SKM-1 treated with dmso at 0.1 percent for 144 hours (cell line): Measurements from ENCODE around the gene EED.
A peak's percentile ranks its signal among the peaks of the same experiment; 100 is the strongest.

Source experiments
- DNase-seq: peaks from one replicate; lab custom pipeline; 2025; ENCODE audit not compliant: unreplicated experiment; lab: John Stamatoyannopoulos, UW

EED gene

DNA sequence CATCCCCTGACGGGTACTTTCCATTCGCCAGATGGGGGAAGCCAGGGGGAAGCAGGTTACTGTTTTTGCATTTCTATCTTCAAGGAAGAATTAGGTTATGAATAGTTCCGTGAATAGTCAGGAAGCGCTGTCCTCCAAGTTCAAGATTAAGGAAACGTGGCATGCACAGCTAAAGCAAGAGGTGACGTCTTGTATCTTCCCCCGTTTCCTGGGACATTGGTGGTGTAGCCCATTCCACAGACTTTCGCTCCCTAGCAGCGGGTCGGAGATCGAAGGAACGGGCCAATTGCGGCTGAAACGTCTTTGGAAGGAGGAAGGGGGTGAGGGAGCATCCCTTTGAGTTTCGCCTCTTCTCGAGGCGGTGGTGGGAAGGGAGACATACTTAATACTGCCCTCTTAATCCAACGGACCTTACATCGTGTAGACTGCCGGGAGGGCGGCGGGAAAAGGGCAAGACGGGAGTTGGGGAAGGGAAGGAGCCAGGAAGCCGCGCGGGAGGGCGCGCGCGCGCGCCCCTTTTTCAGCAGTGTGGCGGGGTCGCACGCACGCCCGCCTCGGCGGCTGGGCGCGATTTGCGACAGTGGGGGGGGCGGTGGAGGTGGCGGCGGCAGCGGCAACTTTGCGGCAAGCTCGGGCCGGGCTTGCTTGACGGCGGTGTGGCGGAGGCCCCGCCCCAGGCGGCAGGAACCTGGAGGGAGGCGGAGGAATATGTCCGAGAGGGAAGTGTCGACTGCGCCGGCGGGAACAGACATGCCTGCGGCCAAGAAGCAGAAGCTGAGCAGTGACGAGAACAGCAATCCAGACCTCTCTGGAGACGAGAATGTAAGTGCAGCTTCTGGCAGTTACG is at the start of gene EED:
TSS of gene EED (plus strand) at position 232 of the 847 bp plus-strand sequence. CDS start at position 709, 477 bp downstream.
- peak; percentile 96 for DNase-seq

DNA sequence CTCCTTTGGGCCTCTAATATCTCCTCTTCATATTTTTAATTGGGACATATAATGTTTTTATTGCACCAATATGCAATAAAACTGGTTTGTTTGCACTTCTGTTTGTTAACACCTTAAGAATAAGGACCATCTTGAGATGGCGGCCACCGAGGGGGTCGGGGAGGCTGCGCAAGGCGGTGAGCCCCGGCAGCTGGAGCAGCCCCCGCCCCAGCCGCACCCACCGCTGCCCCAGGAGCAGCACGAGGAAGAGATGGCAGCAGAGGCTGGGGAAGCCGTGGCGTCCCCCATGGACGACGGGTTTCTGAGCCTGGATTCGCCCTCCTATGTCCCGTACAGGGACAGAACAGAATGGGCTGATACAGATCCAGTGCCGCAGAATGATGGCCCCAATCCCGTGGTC is 49.6 kb upstream of the EED start:
- no peak for DNase-seq

DNA sequence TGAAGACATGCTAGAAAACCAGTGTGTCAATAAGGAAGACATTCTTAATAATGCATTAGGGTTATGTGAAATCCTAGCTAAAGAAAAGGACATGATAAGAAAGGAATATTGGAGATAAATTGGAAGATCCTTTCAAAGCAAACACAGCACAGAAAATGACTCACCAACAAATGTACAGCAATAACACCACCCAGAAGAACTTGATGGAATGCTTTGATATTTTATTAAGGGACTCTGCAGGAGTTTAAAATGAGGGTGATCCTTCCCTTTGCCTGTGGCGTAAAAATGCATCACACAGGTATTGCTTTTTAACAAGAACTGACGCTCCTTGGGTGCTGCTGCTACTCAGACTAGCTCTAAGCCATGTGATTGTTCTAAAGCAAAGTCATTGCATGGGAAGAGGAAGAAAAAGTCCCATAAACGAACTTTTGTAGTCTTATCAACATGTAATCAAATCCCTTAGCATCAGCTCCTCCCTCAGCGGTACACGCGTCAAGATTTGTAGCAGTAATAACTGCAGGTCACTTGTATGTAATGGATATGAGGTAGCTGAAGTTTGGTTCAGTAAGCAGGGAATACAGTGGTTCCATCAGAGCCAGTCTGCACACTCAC is 48.4 kb upstream of the EED start:
- no peak for DNase-seq

GRCh38 chr11:86196913-86197312 is 47.6 kb upstream of the EED start:
- DNase-seq: no peak

DNA sequence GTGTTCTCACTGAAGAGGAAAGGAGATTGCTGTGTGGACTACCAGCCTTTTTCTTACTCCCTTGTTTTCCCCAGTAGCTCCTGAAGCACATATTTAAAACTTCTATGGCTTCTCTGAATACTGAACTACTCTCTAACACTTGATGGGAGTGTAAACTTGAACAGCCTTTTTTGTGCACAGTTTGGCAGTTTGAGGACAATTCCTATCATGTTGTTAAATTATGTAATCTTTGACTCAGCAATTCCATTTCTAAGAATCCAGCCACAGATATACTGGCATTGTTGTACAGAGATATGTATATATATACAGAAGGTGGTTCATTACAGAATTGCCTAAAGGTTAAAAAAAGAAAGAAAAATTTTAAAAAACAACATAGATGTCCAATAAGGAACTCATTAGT is 47.1 kb upstream of the EED start:
- DNase-seq: no peak

DNA sequence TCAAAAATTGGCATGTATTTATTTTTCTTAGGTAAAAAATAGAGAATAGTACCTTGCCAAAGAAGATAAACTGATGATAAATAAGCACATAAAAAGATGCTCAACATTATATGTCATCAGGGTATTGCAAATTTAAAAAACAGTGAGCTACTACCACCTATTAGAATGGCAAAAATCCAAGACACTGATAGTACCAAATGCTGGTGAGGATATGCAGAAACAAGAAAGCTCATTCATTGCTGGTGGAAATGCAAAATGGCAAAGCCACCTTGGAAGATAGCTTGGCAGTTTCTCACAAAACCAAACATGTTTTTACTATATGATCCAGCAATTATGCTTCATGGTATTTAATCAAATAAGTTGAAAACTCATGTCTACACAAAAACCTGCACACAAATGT is 46.4 kb upstream of the EED start:
- DNase-seq: no peak

GRCh38 chr11:86199354-86199753 is 45.2 kb upstream of the EED start:
- no peak for DNase-seq

GRCh38 chr11:86201371-86201884 is 43.1 kb upstream of the EED start:
- no peak for DNase-seq

GRCh38 chr11:86202013-86202336 is 42.6 kb upstream of the EED start:
- peak; percentile 51 for DNase-seq

- no peak for DNase-seq
These were observed 40.2 kb upstream of the EED start for GRCh38 chr11:86204356-86204755.

DNA sequence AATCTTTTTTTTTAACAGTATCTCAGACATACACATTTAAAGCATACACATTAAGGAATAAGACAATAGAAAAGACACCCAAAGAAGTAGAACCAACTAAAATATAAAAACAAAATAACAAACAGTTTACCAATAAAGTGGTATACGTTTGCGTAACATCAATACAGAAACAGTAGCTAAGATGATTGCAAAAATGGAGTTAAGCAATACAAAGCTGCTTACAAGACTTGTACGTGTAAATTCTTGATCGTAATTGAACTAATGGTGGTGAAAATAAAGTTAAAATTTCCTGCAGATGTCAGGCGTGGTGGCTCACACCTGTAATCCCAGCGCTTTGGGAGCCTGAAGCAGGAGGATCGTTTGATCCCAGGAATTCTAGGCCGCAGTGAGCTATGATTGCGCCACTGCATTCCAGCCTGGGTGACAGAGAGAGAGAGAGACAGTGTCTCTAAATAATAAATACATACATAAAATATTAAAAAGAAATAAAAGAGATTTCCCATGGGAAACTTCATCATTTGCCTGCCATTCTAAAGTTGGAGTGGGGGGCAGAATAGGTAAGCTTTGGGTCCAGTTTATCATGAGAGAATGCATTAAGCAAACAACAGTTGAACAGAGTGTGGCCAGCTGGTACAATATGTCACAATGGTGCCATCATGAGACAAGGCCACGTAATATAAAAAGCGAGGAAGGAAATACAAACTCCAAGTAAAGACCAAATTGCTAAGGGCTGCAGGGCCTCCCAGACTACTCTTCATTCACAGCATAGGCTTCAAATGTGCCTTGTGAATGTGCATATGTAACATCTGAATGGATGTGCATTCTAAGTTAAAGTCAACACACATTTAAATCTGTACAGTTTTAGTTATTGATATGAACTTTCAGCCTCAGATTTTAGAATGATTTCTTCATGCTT is 38.9 kb upstream of the EED start:
- DNase-seq: peak; percentile 11

DNA sequence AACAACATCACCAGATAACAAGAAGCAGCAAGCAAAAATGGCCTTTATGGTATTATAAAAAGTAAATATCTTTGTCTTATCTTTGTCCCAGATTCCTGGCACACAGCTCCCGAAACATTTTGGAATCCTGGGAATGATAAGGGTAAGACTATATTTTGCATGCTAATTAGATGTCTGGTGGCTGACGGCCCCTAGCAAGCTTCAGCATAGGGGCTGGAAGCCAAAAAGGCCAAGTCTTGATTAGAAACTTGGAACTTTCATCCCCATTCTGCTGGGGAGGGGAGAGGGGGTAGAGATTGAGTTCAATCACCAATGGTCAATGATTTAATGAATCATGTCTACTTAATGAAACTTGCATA is 38.2 kb upstream of the EED start:
- DNase-seq: no peak

GRCh38 chr11:86207413-86207812 is 37.1 kb upstream of the EED start:
- DNase-seq: no peak

DNA sequence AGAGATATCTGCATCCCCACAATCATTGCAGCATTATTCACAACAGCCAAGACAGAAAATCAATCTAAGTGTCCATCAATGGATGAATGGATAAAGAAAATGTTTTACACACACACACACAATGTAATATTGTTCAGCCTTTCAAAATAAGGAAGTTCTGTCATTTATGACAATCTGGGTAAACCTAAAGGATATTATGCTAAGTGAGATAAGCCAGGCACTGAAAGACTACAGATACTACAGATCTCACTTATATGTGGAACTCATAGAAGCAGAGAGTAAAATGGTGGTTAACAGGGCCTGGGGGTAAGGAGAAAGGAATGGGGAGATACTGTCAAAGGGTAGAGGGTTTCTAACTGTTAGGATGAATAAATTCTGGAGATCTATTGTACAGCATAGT is 36.0 kb upstream of the EED start:
- DNase-seq: no peak

- no peak for DNase-seq
These were observed 34.5 kb upstream of the EED start for GRCh38 chr11:86209806-86210657.

DNA sequence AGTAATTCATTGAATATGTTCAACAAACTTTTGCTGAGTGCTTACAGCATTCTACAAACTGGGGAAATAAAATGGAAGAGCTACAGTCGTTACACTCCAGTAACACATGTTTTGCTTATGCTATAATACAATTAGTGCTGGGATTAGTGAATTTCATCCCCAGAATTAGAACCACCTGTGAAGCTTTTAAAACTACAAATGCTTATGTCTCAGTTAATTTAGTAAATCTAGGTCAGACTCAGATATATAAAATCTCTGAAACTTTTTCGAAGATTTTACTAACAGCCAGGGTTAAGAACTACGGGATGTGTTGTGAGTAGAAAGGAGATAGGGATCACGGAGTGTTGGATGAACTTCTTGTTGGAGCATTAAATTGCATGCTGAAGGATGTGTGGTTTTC is 33.7 kb upstream of the EED start:
- no peak for DNase-seq

DNA sequence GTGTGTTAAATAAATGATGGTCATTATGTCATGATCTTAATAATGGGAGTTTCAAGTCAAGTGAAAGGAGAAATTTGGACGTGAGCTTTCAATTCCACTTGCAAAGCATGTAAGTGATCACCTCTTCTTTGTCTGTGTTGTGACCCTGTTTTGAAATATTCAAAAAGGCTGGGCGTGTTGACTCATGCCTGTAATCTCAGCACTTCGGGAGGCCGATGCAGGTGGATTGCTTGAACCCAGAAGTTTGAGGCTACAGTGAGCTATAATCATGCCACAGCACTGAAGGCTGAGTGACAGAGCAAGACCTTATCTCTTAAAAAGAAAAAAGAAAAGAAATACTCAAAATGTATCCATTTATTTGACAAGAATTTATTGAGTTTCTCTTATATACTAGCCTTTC is 32.9 kb upstream of the EED start:
- no peak for DNase-seq

DNA sequence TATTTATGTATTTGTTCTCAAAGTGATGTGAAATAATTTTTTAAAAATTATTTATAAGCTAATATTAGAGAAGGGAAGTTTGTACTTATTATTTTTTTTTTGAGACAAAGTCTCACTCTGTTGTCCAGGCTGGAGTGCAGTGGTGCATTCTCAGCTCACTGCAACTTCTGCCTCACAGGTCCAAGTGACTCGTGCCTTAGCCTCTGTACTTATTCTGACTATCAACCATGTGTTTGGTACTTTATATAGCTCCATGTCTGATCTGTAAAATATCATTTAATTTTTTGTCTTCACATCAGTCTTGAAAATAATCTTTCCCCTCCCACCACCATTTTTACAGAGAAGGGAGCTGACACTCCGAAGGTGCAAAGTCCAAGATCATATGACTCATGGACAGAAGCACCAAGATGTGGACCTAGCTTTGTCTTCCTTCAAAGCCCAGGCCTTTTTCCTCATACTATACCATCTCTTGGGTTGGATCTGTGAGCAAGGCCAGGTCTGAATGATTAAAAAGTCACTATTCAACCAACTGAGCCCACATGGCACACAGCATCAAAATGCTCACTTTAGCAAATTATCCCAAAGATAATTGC is 32.4 kb upstream of the EED start:
- DNase-seq: no peak

DNA sequence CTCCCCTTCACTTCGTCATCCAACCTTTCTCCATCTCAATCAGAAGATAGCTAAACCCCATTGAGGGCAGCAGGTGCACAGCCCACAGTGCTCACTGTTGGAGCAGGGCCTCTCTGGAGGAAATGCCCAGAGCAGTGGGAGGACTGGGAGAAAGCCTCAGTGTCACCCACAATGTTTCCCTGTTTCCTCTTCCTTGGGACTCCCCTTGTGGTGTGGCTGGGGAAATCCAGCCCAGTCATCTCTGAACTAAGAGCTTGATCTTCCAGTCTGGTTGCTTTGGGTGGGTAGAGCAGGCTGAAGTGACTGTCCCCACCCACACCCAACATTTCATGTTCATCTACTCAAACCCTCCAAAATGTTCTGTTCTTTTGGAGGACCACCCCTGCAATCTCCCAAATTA is 29.8 kb upstream of the EED start:
- DNase-seq: peak; percentile 25
